ENCODE results near the gene PON3.

- TF ChIP-seq REPIN1 (tag by site-specific recombination; IDR thresholded peaks at IDR 0.05; ENCODE audit: low read depth) (no peak), ZSCAN30 (tag by site-specific recombination; IDR thresholded peaks at IDR 0.05) (no peak), ZNF530 (tag by site-specific recombination; IDR thresholded peaks at IDR 0.05; ENCODE audit: low read depth) (no peak), ZFP41 (tag by site-specific recombination; IDR thresholded peaks at IDR 0.05; ENCODE audit: borderline replicate concordance) (no peak), ZBTB8A (tag by site-specific recombination; IDR thresholded peaks at IDR 0.05) (no peak), ZNF266 (tag by site-specific recombination; IDR thresholded peaks at IDR 0.05; ENCODE audit: low read depth) (no peak)
- TF ChIP-seq, protein P1, sequence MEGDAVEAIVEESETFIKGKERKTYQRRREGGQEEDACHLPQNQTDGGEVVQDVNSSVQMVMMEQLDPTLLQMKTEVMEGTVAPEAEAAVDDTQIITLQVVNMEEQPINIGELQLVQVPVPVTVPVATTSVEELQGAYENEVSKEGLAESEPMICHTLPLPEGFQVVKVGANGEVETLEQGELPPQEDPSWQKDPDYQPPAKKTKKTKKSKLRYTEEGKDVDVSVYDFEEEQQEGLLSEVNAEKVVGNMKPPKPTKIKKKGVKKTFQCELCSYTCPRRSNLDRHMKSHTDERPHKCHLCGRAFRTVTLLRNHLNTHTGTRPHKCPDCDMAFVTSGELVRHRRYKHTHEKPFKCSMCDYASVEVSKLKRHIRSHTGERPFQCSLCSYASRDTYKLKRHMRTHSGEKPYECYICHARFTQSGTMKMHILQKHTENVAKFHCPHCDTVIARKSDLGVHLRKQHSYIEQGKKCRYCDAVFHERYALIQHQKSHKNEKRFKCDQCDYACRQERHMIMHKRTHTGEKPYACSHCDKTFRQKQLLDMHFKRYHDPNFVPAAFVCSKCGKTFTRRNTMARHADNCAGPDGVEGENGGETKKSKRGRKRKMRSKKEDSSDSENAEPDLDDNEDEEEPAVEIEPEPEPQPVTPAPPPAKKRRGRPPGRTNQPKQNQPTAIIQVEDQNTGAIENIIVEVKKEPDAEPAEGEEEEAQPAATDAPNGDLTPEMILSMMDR (tag by site-specific recombination; IDR thresholded peaks at IDR 0.05) = no peak
- TF ChIP-seq, protein P2, sequence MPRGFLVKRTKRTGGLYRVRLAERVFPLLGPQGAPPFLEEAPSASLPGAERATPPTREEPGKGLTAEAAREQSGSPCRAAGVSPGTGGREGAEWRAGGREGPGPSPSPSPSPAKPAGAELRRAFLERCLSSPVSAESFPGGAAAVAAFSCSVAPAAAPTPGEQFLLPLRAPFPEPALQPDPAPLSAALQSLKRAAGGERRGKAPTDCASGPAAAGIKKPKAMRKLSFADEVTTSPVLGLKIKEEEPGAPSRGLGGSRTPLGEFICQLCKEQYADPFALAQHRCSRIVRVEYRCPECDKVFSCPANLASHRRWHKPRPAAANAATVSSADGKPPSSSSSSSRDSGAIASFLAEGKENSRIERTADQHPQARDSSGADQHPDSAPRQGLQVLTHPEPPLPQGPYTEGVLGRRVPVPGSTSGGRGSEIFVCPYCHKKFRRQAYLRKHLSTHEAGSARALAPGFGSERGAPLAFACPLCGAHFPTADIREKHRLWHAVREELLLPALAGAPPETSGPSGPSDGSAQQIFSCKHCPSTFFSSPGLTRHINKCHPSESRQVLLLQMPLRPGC (tag by site-specific recombination; IDR thresholded peaks at IDR 0.05) = no peak
Measured at GRCh38 chr7:95444796-95445195, 48.6 kb upstream of the PON3 start.

All from HEK293 (cell line).